GM19043 (cell line): Measurements from ENCODE around the gene CLCN3.
A peak's percentile ranks its signal among the peaks of the same experiment; 100 is the strongest.
"Not testable (repeated sequence)": the region's sequence is repeated elsewhere in the genome, so short reads cannot be mapped to it uniquely, and the experiment has no call there.

Experiments used
- ATAC-seq: cut with Tn5 transposase; IDR thresholded peaks from one replicate; pipeline ENCODE4 v1.9.1; 2021; ENCODE audit warnings: low read depth; ENCODE audit not compliant: unreplicated experiment

Gene CLCN3

DNA sequence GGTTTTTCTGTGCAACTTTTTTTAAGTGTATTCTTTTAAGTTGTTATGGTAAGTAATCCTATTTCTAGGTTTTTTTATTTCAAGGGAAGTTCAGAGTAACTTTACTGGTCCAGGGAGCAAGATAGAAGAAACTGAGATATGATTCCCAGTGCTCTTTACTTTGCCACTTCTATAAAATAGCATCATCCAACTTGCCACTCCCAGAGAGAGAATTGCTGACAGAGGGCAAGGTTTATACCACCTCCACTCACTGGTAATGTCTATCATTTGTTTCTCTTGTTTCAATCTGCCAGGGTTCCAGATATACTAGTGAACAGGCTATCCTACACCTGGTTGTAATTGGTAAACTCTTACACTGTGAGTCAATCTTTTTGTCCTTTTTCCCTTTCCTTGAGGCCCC lies 3.5 kb upstream of the CLCN3 start:
- no peak for ATAC-seq

- no peak for ATAC-seq
Measured at GRCh38 chr4:169617306-169617705, 3.1 kb upstream of the CLCN3 start.

DNA sequence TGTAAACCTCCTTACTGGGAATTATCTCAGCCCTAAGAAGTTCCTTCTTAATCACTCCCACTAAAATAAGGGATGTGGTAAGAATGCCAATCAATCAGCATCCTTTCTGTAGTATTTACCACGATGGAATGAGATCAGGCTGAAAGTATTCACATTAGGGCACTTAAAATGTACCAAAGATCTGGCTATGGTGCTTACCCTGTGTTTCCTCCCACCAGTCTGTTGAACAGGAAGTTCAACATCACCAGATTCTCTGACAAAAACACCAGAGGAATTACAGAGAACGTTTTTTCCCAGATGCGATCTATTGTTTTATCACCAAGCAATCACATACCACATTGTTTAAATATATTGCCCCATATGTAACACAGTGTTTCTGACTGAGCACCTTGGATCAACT lies 2.1 kb upstream of the CLCN3 start:
- ATAC-seq, result no peak

- no peak for ATAC-seq
Measured at GRCh38 chr4:169618986-169619385, 1.4 kb upstream of the CLCN3 start.

- peak; percentile 34 for ATAC-seq
Measured at GRCh38 chr4:169619518-169619957, 840 bp upstream of the CLCN3 start.

DNA sequence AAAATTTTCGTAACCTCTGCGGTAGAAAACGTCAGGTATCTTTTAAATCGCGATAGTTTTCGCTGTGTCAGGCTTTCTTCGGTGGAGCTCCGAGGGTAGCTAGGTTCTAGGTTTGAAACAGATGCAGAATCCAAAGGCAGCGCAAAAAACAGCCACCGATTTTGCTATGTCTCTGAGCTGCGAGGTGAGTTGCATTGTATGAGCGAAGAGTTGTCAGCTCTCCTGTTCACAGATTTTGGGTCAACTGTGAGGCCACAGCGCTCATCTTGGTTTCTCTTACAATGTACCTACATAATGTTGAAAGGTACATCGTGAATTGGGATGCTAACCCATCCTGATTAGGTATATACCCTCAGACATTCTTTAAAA lies 486 bp downstream of the CLCN3 start:
- no peak for ATAC-seq

- ATAC-seq, result peak; percentile 13
Measured at GRCh38 chr4:169621731-169622492, 1.5 kb downstream of the CLCN3 start.

DNA sequence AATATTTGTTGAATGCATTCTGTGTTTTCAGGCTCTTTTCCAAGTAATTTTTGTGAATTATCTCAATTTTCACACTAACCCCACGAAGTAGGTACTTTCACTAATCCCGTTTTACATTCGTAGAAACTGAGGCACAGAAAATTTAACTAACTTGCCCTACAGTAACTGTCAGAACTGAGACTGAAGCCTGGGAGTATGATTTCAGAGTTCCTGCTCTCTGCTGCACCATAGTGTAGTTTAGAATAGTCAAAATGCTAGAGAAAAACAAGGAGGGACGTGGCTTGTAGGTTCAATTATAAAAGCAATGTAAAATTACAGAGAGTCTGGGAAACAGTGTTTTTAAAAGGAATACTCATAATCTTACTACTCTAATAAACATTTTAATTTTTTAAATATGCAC lies 2.2 kb downstream of the CLCN3 start:
- ATAC-seq, result no peak

GRCh38 chr4:169624012-169624411 lies 3.6 kb downstream of the CLCN3 start:
- ATAC-seq, result not testable (repeated sequence)

DNA sequence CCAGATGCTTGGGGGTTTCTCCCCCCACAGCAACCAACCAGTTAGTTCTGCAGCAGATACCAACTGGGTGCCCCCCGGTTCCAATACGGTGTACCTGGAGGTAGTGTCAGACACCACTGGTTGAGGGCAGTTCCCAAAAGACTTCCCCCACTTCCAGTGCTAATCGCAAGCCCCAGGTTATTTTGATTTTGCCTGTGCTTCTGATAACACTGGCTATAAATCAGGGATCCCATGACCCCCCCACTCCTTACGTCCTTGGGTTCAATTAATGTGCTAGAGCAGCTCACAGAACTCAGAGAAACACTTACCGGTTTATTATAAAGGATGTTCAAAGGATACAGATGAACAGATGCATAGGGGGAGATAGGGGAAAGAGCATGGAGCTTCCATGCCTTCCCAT lies 5.5 kb downstream of the CLCN3 start:
- no peak for ATAC-seq

DNA sequence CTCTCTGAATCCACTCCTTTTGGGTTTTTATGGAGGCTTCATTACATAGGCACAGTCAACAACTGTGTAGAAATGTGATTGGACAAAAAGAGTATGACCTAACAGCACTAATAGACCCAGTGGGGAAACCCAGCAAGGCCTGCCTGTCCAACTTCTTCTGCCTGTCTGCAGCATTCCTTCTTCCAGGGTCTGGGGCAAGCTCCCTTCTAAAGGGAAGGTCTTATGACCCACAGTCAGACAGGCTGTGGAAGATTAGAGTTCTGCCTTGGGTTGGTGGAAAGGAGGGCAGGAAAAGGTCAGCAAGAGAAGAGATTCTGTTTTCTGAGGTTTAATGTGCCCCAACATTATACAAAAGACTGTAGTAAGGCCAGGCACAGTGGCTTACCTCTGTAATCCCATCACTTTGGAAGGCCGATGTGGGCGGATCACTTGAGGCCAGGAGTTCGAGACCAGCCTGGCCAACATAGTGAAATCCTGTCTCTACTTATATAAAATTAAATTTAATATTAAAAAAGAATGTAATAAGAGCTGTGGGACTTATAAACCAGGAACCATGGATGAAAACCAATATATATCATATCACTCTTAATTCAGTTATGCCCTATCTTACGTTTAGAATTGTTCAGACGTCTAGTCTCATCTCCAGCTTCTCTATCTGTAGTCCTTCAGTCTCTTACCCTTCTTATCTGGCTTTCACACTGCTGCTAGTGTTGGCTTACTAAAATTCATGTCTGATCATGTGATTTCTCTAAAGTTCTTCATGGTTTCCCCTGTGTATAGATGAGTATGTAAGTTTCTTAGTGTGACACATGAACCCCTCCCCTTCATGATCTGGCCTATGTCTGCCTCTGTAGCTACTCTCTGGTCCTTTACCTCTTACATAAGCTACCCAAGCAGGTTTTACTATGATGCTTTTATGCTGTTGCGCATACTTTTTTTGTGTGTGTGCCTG lies 6.2 kb downstream of the CLCN3 start:
- no peak for ATAC-seq

GRCh38 chr4:169627307-169627706 lies 6.9 kb downstream of the CLCN3 start:
- ATAC-seq, result peak; percentile 63

GRCh38 chr4:169628579-169628978 lies 8.2 kb downstream of the CLCN3 start:
- ATAC-seq, result no peak

- no peak for ATAC-seq
Measured at GRCh38 chr4:169630069-169630468, 9.7 kb downstream of the CLCN3 start.

GRCh38 chr4:169632896-169633295 lies 12.5 kb downstream of the CLCN3 start:
- ATAC-seq, result no peak

DNA sequence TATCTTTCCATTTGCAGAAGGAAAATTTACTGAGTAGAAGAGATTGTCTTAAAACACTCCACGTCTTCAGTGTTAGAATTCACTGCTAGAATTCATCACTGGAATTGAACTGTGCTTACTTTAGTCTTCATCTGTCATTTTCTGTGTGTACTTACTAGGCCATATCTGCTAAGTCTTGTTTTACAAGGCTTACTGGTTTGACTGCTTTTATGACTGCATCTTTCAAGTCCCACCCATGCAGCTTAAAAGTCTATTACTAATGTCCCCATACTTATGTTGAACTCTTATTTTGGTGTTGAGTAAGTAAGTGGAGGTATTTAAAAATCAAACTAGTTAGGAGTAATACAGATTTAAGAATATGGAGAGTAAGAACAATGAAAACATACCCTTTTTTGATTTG lies 14.6 kb downstream of the CLCN3 start:
- ATAC-seq, result no peak

DNA sequence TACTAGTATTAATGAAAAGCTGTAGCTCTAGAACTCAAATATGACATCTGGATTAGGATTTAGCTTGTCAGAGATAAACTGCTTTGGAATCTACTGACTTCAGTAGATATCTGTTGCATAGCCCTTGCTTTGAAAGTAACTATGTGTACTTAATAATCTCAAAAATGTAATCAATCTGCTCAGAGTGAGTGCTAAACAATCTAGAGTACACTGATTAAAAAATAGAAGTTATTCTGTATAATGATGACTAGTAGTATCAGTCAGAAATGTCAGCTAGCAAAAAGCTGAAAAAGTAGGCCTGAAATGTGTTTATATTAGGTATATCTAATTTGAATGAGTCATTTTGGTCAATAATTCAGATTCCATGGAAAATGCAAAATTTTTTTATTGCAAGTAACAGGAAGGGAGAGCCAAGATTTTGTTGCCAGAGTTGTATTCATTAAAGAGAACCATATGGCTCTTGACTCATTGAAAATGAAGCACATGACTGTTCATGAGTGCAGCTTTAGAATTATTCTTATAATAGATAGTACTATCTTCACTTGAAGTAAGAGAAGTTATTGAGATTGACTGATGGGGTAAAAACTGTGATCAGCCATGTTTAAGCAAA lies 20.0 kb downstream of the CLCN3 start:
- no peak for ATAC-seq

- no peak for ATAC-seq
Measured at GRCh38 chr4:169644802-169645201, 24.4 kb downstream of the CLCN3 start.

- no peak for ATAC-seq
Measured at GRCh38 chr4:169645627-169646026, 25.2 kb downstream of the CLCN3 start.

GRCh38 chr4:169649545-169650226 lies 29.3 kb downstream of the CLCN3 start:
- no peak for ATAC-seq
